ENCODE data around the gene MIDN. TPM values are rescaled to one million over a fixed set of nuclear protein-coding genes. Genes with fewer than 3 reads are reported as not detected.
A peak's percentile ranks its signal among the peaks of the same experiment; 100 is the strongest.

The MIDN gene
- total and polyA plus RNA-seq, 7 experiments from 2014 or later: 1.4 to 310 (median 26.6) TPM

DNA sequence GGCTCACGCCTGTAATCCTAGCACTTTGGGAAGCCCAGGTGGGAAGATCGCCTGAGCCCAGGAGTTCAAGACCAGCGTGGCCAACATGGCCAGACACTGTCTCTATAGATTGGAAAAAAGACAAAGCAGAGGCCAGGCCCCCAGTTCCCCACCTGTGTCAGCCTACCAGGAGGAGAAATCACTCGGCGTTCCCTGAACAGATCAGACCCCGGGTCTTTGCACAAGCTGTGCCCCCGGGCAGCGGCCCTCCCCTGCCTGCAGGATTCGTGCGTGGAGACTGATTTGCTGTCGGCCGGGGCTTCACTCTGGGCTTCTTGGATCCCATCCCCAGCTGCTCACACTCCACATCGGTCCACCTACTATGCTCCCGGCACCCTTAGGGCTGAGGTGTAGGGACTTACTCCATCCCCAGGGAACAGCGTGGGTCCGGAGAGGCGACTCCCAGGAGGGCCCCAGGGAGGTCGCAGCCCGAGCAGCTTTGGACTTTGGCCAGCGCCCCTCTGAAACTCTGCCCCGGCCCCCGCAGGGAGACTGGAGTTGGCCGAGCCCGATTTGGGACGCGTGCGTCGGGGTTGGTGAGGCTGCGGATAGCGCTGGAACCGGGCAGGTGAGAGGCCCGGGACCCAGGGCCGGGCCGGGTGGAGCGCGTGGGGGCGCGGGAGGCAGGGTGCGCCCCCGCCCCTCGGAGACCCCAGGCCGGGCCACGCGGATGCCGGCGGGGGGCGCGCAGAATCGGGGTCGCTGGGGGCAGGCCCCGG lies 36.8 kb downstream of the MIDN start:
- H3K4me3 ChIP-seq (ENCODE audit: low read length): no peak overlapping the region
- Mint-ChIP-seq H3K9me3 (peaks cover 0 to 1% (median 0%) of the 10 kb centered on the region in 11 donors), H3K4me1 (peaks cover under 1 to 17% (median 8%) of the 10 kb centered on the region in 7 donors), H3K36me3 (peaks cover 0 to 3% (median 0%) of the 10 kb centered on the region in 5 donors), H3K27ac (no peak overlapping the region), H3K4me3 (peak overlapping the region; percentile 15 to 69 (median 44)), H3K27me3 (peaks cover 12 to 35% (median 20%) of the 10 kb centered on the region in 5 donors)
- peaks cover 0 to 3% of the 10 kb centered on the region in 2 donors for H3K27me3 ChIP-seq (ENCODE audit: control insufficient read depth in 2 of 2, insufficient read depth in 2 of 2, low read length in 2 of 2)
- H3K9me3 ChIP-seq (ENCODE audit: control insufficient read depth in 2 of 3, low read length in 3 of 3): no peaks in the 10 kb centered on the region
- DNase-seq (no peak), ATAC-seq (no peak)
- intact Hi-C loops (cut with micrococcal nuclease): no loop called here
- peaks cover 0 to 4% of the 10 kb centered on the region in 2 donors for H3K4me1 ChIP-seq (ENCODE audit: control insufficient read depth in 2 of 2, insufficient read depth in 2 of 2, low read length in 2 of 2)
- peaks cover 0 to under 1% (median 0%) of the 10 kb centered on the region in 3 experiments for H3K36me3 ChIP-seq (ENCODE audit: control insufficient read depth in 2 of 3, insufficient read depth in 3 of 3, low read length in 3 of 3)
- CTCF ChIA-PET: no interaction called here
- no peak overlapping the region for H3K27ac ChIP-seq (ENCODE audit: low read depth, low read length)
- POLR2A ChIA-PET: no interaction called here

DNA sequence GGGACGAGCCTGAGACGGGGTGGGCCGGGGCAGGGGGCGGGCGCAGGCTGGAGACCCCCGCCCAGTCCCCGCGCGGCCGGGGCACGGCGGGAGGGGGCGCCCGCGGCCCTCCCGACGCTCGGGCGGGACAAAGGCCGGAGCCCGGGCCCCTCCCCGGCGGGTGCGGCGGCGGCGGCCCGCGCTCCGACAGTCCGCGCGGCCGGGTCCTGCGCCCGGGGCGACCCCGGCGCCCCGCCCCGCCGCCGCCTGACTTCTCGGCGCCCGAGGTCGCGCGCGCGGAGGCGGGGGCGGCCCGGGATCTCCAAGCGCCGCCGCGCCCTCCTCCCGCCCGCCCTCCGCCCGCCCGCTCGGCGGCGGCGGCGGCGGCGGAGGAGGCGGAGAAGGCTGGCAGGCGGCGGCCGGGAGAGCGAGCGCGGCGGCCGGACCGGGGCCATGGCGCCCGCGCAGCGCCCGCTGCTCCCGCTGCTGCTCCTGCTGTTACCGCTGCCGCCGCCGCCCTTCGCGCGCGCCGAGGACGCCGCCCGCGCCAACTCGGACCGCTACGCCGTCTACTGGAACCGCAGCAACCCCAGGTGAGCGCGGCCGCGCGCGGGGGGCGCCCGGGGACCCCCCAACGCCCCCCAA lies 37.5 kb downstream of the MIDN start, which contains the start of gene EFNA2:
EFNA2 (plus strand) TSS at position 137 of the 624 bp plus-strand sequence; CDS start at position 433, 296 bp downstream.
- no peak for DNase-seq
- intact Hi-C loops (cut with micrococcal nuclease): no loop called here
- peaks cover 0 to 13% (median 4%) of the 10 kb centered on the region in 7 donors for H3K4me1 Mint-ChIP-seq
- H3K27me3 ChIP-seq (ENCODE audit: control insufficient read depth in 2 of 2, insufficient read depth in 2 of 2, low read length in 2 of 2): peaks cover 0 to 3% of the 10 kb centered on the region in 2 donors
- peak within 1 kb of the TSS; percentile 15 to 69 (median 44) for H3K4me3 Mint-ChIP-seq
- H3K27me3 Mint-ChIP-seq: peaks cover 12 to 35% (median 20%) of the 10 kb centered on the region in 5 donors
- ATAC-seq: no peak
- H3K27ac ChIP-seq (ENCODE audit: low read depth, low read length): no peak within 1 kb of the TSS
- no peak within 1 kb of the TSS for H3K4me3 ChIP-seq (ENCODE audit: low read length)
- peaks cover 0 to 4% of the 10 kb centered on the region in 2 donors for H3K4me1 ChIP-seq (ENCODE audit: control insufficient read depth in 2 of 2, insufficient read depth in 2 of 2, low read length in 2 of 2)
- no peak within 1 kb of the TSS for H3K27ac Mint-ChIP-seq
- CTCF ChIA-PET: no interaction called here
- POLR2A ChIA-PET: no interaction called here
- H3K36me3 ChIP-seq (ENCODE audit: control insufficient read depth in 2 of 3, insufficient read depth in 3 of 3, low read length in 3 of 3): no peaks in the 10 kb centered on the region
- H3K9me3 Mint-ChIP-seq: peaks cover 0 to 1% (median 0%) of the 10 kb centered on the region in 11 donors
- no peaks in the 10 kb centered on the region for H3K9me3 ChIP-seq (ENCODE audit: control insufficient read depth in 2 of 3, low read length in 3 of 3)
- H3K36me3 Mint-ChIP-seq: no peaks in the 10 kb centered on the region

- POLR2A ChIA-PET: interaction anchor here (0.6 to 0.9 kb wide), 2 partner anchors 11 to 40 kb away, joined by 3 read pairs; partner anchors contain the start of gene FAM174C
- peaks cover 0 to 1% (median 0%) of the 10 kb centered on the region in 11 donors for H3K9me3 Mint-ChIP-seq
- H3K4me1 ChIP-seq (ENCODE audit: control insufficient read depth in 2 of 2, insufficient read depth in 2 of 2, low read length in 2 of 2): peaks cover 0 to 4% of the 10 kb centered on the region in 2 donors
- CTCF ChIA-PET: no interaction called here
- peak overlapping the region in 7 of 10 donors; percentile 32 to 65 (median 41) for H3K4me3 Mint-ChIP-seq
- peaks cover 12 to 34% (median 20%) of the 10 kb centered on the region in 5 donors for H3K27me3 Mint-ChIP-seq
- H3K36me3 Mint-ChIP-seq: no peaks in the 10 kb centered on the region
- intact Hi-C loops (cut with micrococcal nuclease): no loop called here
- DNase-seq (no peak), ATAC-seq (no peak)
- no peaks in the 10 kb centered on the region for H3K36me3 ChIP-seq (ENCODE audit: control insufficient read depth in 2 of 3, insufficient read depth in 3 of 3, low read length in 3 of 3)
- H3K27me3 ChIP-seq (ENCODE audit: control insufficient read depth in 2 of 2, insufficient read depth in 2 of 2, low read length in 2 of 2): peaks cover 0 to 3% of the 10 kb centered on the region in 2 donors
- H3K27ac Mint-ChIP-seq: no peak overlapping the region
- no peak overlapping the region for H3K4me3 ChIP-seq (ENCODE audit: low read length)
- no peak overlapping the region for H3K27ac ChIP-seq (ENCODE audit: low read depth, low read length)
- no peaks in the 10 kb centered on the region for H3K9me3 ChIP-seq (ENCODE audit: control insufficient read depth in 2 of 3, low read length in 3 of 3)
- H3K4me1 Mint-ChIP-seq: peaks cover 0 to 11% (median 4%) of the 10 kb centered on the region in 7 donors
Observed at GRCh38 chr19:1286487-1287353, 38.3 kb downstream of the MIDN start.

GRCh38 chr19:1287354-1288225 lies 39.2 kb downstream of the MIDN start:
- Mint-ChIP-seq H3K27ac (no peak overlapping the region), H3K36me3 (no peaks in the 10 kb centered on the region), H3K9me3 (peaks cover 0 to 1% (median 0%) of the 10 kb centered on the region in 11 donors), H3K4me3 (peak overlapping the region in 1 of 10 donors; percentile 11), H3K4me1 (peaks cover 0 to 10% (median 4%) of the 10 kb centered on the region in 7 donors), H3K27me3 (peaks cover 15 to 32% (median 26%) of the 10 kb centered on the region in 5 donors)
- no peak overlapping the region for H3K27ac ChIP-seq (ENCODE audit: low read depth, low read length)
- ATAC-seq (no peak), DNase-seq (no peak)
- H3K4me1 ChIP-seq (ENCODE audit: control insufficient read depth in 2 of 2, insufficient read depth in 2 of 2, low read length in 2 of 2): peaks cover 0 to 4% of the 10 kb centered on the region in 2 donors
- ChIA-PET POLR2A (interaction anchor here (0.9 kb wide), 1 partner anchor 12 kb away, joined by 3 read pairs; the partner anchor contains the start of gene FAM174C), CTCF (no interaction called here)
- no peak overlapping the region for H3K4me3 ChIP-seq (ENCODE audit: low read length)
- H3K9me3 ChIP-seq (ENCODE audit: control insufficient read depth in 2 of 3, low read length in 3 of 3): no peaks in the 10 kb centered on the region
- H3K27me3 ChIP-seq (ENCODE audit: control insufficient read depth in 2 of 2, insufficient read depth in 2 of 2, low read length in 2 of 2): peaks cover 0 to 3% of the 10 kb centered on the region in 2 donors
- intact Hi-C loops (cut with micrococcal nuclease): no loop called here
- no peaks in the 10 kb centered on the region for H3K36me3 ChIP-seq (ENCODE audit: control insufficient read depth in 2 of 3, insufficient read depth in 3 of 3, low read length in 3 of 3)

DNA sequence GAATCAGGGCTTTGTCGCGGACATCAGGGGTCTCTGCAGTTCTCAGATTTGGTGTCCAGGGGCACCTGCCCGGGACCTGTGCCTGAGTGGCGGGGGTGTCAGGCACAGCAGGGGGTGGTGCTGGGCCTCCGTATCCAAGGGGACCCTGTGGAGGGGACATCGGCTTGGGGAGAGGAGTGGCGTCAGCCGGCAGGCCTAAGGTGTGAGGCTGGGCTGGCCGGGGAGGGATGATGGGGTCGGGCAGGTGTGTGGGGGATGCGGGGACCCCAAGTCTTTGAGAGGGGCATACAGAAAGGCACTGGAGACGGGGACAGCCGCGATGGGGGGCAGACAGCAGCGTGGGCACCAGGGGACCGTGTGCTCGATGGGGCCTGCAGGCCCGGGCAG lies 39.8 kb downstream of the MIDN start:
- Histone ChIP-seq H3K4me1 (ENCODE audit: control insufficient read depth in 2 of 2, insufficient read depth in 2 of 2, low read length in 2 of 2) (peaks cover 0 to 4% of the 10 kb centered on the region in 2 donors), H3K9me3 (ENCODE audit: control insufficient read depth in 2 of 3, low read length in 3 of 3) (no peaks in the 10 kb centered on the region), H3K27me3 (ENCODE audit: control insufficient read depth in 2 of 2, insufficient read depth in 2 of 2, low read length in 2 of 2) (peaks cover 0 to 3% of the 10 kb centered on the region in 2 donors), H3K4me3 (ENCODE audit: low read length) (no peak overlapping the region), H3K27ac (ENCODE audit: low read depth, low read length) (no peak overlapping the region), H3K36me3 (ENCODE audit: control insufficient read depth in 2 of 3, insufficient read depth in 3 of 3, low read length in 3 of 3) (no peaks in the 10 kb centered on the region)
- no peak for ATAC-seq
- ChIA-PET POLR2A (no interaction called here), CTCF (no interaction called here)
- H3K36me3 Mint-ChIP-seq: no peaks in the 10 kb centered on the region
- no peak for DNase-seq
- peaks cover 0 to 1% (median 0%) of the 10 kb centered on the region in 11 donors for H3K9me3 Mint-ChIP-seq
- H3K4me3 Mint-ChIP-seq: peak overlapping the region in 1 of 10 donors; percentile 11
- H3K4me1 Mint-ChIP-seq: peaks cover 0 to 10% (median 5%) of the 10 kb centered on the region in 7 donors
- intact Hi-C loops (cut with micrococcal nuclease): no loop called here
- peaks cover 15 to 32% (median 28%) of the 10 kb centered on the region in 5 donors for H3K27me3 Mint-ChIP-seq
- no peak overlapping the region for H3K27ac Mint-ChIP-seq
